IPS-18c (cell line): ENCODE results near the gene TECTB.
"Not testable (repeated sequence)": the region's sequence is repeated elsewhere in the genome, so short reads cannot be mapped to it uniquely, and the experiment has no call there.

Source experiments
- H3K4me3 ChIP-seq: 2 replicates; pipeline ENCODE4 v1.7.0; 2013; ENCODE audit warnings: low read depth, mild to moderate bottlenecking, low read length, moderate library complexity; ENCODE audit not compliant: insufficient read depth
- H3K9me3 ChIP-seq: one replicate; pipeline ENCODE4 v1.6.1; 2013; ENCODE audit warnings: mild to moderate bottlenecking, low read length, moderate library complexity; ENCODE audit not compliant: control insufficient read depth, insufficient read depth

TECTB gene

DNA sequence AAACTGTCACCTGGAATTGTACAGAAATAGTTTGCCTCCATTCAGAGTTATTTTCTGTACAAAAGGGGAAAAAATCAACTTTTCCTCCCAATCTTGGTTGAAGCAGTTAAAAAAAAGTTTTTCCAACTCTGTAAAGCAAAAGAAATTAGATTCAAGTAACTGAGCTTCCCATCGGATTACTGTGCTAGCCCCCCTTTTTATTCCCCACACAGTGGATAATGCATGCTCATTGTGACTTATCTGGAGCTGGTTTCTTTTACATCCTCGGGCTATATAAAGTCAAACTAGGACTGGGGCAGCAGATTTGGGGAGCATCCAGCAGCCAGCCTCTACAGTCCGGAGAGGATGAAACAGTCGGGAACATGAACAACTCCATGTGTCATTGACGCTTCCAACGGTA lies at the start of gene TECTB:
TECTB (plus strand) TSS at position 301 of the 400 bp plus-strand sequence. CDS start 335 bp downstream, outside the sequence.
- Histone ChIP-seq H3K4me3 (no peak within 1 kb of the TSS), H3K9me3 (no peaks in the 10 kb centered on the region)

DNA sequence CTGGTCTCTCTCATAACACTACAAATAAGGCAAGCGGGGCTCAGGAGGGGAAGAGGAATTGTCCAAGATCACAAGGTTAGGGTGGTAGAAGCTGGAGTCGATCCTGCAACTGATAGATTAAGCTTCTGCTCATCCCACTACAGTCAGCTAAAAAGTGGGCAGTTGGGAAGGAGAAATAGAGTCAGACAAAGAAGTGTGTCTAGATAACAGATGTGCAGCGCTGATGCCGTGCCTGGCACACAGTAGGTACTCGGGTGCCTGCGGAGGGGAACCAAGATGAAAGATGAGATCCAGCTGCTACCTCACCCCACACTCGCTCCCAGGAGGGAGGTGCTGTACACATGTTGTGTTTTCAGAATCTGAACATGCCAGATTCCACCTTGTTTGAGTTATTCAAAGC lies 48.1 kb upstream of the TECTB start:
- H3K4me3 ChIP-seq, result no peak overlapping the region
- no peaks in the 10 kb centered on the region for H3K9me3 ChIP-seq

DNA sequence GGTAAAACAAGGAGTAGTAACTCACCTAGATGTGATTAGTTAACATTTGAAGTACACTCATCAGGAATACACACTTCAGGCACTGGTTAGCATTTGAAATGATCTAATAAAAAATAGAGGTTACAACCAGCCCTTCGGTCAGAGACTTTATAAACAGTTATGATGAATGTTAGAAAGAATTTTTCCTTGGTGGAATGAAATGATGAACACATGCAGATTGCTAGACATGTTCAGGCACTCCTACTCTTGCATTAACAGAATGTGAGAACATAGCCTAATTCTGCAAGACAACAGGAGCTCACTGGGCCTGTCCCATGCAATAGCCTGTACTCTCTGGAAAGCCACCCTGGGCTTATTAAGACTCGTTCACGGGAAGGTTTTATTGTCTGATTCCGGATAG lies 47.3 kb upstream of the TECTB start:
- Histone ChIP-seq H3K9me3 (no peaks in the 10 kb centered on the region), H3K4me3 (no peak overlapping the region)

DNA sequence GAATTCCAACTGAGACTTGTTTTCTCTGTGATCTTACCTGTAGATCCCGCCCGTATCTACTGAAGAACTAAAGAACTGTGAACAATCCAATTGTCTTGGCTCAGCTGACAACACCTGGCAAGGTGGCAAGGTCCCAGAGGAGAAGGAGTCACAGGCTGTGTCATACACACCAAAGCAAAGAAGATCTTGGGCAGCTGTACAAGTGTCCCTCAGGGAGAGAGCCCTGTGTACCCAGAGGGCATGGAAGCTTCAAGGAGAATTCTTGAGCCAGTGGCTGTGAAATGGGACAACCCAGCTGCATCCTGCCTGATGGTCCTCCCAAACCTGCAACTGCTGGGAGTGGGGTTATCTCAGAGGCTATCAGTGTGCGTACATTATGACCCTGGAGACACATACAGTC lies 46.7 kb upstream of the TECTB start:
- H3K4me3 ChIP-seq, result no peak overlapping the region
- no peaks in the 10 kb centered on the region for H3K9me3 ChIP-seq

DNA sequence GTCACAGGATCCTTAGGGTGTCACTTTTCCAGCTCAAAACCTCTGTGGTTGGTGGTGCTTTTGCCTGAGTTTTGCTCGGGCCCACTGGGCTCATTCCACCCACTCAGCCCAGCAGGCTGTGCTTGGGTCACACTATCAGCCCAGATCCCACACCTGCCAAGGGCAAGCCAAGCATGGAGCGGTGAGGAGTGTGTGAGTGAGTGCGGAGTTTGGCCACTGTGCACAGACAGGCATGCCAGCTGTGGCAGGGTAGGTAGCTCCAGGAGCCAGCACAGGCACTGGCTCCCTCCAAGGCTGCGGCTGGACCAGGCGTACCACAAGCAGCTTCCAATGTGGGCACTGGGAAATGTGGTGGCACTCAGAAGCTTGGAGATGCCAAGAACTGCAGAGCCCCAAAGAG lies 43.9 kb upstream of the TECTB start:
- Histone ChIP-seq H3K9me3 (no peaks in the 10 kb centered on the region), H3K4me3 (no peak overlapping the region)

DNA sequence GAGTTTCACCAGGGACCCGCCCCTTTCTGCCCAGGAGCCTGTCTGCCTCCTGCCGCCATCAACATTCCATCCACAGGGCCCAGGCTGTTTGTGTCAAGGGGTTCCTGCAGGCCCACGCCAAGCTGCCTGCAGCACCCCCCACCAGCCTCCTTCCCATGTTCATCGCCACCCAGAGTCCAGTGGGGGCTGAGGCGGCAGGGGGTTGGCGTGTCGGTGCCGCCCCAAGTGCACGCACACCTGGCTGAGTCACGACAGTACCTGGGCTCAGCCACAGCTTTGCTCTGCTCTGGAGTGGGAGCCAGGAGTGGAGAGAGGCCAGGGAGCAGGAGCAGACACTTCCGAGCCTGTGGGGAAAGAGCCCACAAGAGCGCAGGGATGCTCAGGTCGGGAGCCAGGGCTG lies 42.8 kb upstream of the TECTB start:
- no peak overlapping the region; the same call in 1 of the 2 replicates for H3K4me3 ChIP-seq
- no peaks in the 10 kb centered on the region for H3K9me3 ChIP-seq

DNA sequence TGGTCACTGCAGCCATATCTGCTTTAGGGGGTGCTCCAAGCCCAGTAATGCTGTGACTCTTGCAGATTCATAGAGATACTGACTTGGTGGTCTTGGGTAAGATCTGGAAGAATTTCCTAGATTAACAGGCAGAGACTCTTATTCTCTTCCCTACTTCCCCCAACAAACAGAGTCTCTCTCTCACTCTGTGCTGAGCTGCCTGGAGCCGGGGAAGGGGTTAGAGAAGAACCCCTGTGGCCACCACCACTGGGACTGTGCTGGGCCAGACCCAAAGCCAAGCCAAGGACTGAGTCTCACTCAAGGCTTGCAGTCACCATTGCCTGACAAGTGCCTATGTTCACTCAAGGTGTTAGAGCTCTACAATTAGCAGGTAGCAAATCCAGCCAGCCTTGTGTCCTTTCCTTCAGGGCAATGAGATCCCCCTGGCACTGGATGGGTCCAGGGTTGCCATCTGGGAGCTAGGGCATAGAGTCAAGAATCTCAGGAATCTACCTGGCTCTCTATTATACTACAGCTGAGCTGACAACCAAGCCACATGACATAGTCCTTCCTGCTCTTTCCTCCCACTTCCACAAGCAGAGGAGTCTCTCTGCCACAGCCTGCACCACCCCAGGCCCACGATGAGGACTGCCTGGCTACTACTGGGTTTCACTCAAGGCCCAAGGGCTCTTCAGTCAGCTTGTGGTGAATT lies 41.4 kb upstream of the TECTB start:
- Histone ChIP-seq H3K9me3 (no peaks in the 10 kb centered on the region), H3K4me3 (no peak overlapping the region)

DNA sequence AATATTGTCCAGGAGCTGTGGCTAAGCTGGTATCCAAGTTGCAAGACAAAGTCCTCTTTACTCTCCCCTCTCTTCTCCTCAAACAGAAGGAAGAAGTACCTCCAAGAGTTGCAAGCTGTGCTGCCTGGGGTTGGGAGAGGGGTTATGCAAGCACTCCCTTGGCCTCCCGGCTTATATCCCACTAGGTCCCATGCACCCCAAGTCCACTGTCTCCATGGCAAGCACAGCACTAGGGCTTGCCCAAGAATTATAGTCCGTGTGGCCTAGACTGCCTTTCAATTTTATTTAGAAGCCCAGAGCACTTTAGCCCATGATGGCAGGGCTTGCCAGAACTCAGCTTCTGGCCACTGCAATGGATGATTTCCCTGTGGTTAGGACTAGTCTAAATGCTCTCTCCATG lies 40.4 kb upstream of the TECTB start:
- Histone ChIP-seq H3K9me3 (no peaks in the 10 kb centered on the region), H3K4me3 (no peak overlapping the region)

DNA sequence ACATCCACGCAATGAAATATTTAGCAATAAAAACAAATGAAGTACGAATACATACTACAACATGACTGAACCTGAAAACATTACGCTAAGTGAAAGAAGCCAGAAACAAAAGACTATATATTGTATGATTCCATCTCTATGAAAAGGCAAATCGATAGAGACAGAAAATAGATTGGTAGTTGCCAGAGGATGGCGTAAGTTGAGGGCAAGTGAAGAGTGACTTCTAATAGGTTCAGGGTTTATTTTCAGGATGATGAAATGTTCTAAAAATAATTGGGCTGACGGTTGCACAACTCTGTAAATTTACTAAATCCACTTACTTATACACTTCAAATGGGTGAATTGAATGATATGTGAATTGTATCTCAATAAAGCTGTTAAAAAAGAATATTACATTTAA lies 39.5 kb upstream of the TECTB start:
- no peak overlapping the region for H3K4me3 ChIP-seq

DNA sequence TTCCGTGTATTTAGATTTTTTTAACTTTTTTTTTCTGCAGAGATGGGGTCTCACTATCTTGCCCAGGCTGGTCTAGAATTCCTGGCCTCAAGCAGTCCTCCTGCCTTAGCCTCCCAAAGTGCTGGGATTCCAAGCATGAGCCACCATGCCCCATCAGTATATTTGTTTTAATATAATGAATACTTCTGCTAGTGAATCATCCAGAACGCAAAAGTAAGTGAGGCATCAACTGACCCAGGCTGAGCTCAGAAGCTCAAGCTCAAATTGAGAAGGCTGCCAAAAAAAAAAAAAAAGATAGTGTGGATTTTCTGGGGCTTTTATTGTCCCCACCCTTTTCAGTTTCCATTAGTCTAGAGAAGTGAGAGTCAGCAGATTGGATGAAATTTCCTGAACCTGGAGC lies 39.0 kb upstream of the TECTB start:
- H3K4me3 ChIP-seq, result no peak overlapping the region
- H3K9me3 ChIP-seq, result peaks cover 2% of the 10 kb centered on the region

More for the DNA sequence above, 39.5 kb upstream of the TECTB start:
- H3K9me3 ChIP-seq, result no peaks in the 10 kb centered on the region

DNA sequence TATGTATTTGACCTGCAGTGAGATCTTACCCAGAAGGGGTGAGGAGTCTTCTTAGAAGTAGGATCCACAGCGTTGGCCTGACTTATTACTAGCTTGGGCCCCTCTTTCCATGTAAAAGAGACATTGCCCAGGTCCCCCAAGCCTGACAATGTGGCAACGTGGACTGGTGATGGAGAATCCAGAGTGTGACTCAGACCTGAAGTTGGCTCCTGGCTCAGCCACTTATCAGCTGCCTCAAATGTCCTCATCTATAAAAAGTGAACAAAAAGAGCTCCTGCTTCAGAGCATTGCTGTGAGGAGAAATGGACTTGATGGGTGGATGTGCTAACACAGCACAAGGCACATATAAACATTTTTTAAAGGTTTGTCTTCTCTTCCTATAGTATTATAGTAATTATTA lies 35.4 kb upstream of the TECTB start:
- H3K9me3 ChIP-seq, result peaks cover 4% of the 10 kb centered on the region
- H3K4me3 ChIP-seq, result no peak overlapping the region

DNA sequence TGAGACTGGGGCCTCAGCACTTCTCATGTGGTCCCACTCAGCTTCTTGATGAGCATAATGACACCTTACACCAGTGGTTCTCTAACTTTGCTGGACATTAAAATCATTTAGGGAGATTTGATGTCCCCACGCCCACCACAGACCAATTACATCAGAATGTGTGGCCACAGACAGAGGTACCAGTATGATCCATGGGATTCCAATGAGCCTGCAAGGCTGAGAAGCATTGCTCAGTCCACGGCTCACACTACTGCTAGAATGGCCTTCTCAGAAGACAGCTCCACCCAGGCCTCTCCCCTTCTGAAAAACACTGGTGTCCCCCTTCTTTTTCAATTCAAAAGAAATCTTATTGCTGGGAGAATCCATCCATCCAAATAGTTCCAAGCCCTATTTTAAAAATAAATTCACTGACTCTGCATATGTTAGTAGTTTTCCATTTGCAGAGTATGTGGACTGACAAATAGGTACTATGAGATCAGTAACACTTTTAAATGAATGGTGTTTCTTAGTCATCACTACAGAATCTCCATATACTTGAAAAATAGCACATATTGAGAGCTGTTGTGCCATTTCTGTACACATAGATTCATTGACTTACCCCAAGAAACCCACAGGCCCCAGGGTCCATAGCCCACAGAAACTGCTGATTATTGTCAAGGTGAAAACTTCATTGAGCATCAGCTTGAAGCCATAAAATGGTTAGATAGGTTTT lies 34.5 kb upstream of the TECTB start:
- peaks cover 4% of the 10 kb centered on the region for H3K9me3 ChIP-seq

DNA sequence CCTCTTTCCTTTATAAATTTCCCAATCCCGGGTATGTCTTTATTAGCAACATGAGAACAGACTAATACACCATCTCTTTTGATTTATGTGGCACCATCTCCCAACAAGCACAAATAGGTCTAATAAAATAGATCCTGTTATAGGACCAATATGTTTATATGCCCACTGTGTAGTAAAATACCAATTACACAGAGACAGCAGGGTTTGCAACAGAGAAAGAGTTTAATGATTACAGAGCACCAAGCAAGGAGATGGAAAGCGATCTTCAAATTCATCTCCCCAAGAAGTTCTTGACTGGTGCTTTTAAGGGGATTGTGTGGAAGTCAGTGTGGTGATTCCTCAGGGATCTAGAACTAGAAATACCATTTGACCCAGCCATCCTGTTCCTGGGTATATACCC lies 33.5 kb upstream of the TECTB start:
- peaks cover 4% of the 10 kb centered on the region for H3K9me3 ChIP-seq
- H3K4me3 ChIP-seq, result no peak overlapping the region

More for the DNA sequence above, 34.5 kb upstream of the TECTB start:
- no peak overlapping the region for H3K4me3 ChIP-seq

DNA sequence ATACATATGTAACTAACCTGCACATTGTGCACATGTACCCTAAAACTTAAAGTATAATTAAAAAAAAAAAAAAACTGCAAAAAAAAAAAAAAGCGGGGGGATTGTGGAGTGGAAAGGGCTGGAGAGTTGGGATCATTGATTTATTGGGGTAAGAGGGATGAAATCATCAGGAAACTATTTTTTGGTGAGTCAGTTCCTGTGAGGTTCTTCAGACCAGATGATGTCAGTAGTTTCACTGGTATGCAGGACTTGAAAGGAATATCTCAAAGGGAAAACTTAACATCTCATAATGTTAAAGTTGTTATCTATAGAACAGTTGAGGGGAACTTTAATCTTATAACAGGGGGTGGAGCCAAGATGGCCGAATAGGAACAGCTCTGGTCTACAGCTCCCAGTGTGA lies 32.6 kb upstream of the TECTB start:
- Histone ChIP-seq H3K9me3 (peaks cover 4% of the 10 kb centered on the region), H3K4me3 (no peak overlapping the region)

DNA sequence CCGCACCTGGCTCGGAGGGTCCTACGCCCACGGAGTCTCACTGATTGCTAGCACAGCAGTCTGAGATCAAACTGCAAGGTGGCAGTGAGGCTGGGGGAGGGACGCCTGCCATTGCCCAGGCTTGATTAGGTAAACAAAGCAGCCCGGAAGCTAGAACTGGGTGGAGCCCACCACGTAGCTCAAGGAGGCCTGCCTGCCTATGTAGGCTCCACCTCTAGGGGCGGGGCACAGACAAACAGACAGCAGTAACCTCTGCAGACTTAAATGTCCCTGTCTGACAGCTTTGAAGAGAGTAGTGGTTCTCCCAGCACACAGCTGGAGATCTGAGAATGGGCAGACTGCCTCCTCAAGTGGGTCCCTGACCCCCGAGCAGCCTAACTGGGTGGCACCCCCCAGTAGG lies 32.0 kb upstream of the TECTB start:
- H3K4me3 ChIP-seq, result not testable (repeated sequence)

DNA sequence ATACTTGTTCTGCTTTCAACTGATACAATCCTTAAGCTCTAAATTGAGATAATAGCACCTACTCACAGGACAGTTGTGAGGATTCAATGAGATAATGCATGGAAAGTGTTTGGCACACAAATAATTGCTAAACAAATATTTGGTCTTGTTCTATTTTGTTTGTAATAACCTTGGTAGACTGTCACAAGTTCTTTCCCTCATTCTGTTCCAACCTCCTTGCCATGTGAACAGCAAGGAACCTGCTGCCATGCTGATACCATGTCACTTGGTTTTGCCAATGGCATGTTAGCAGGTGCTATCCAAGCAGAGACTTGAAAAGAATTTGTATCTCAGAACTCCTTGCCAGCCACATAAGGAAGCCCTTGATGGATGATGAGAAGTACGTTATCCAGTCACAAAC lies 24.8 kb upstream of the TECTB start:
- H3K4me3 ChIP-seq, result no peak overlapping the region
- H3K9me3 ChIP-seq, result no peaks in the 10 kb centered on the region

More for the DNA sequence above, 32.0 kb upstream of the TECTB start:
- H3K9me3 ChIP-seq, result not testable (repeated sequence)

DNA sequence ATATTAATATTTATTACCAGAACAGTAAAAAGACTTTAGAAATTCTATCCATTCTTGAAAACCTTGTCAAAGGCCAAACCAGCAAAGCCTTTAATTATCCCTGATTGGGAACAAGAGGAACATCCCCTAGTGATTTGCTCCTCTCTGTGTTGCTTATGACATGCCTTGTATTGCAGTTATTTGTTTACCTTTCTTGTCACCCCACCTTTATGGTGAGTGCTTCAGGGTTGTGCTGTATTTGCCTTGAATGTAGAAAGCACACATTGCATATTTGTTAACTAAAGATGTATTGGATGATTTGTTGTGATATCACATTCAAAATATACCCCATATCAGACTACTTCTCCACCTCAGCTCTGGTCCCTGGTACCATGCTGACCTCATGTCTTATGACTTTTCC lies 23.5 kb upstream of the TECTB start:
- no peaks in the 10 kb centered on the region for H3K9me3 ChIP-seq
- H3K4me3 ChIP-seq, result no peak overlapping the region

DNA sequence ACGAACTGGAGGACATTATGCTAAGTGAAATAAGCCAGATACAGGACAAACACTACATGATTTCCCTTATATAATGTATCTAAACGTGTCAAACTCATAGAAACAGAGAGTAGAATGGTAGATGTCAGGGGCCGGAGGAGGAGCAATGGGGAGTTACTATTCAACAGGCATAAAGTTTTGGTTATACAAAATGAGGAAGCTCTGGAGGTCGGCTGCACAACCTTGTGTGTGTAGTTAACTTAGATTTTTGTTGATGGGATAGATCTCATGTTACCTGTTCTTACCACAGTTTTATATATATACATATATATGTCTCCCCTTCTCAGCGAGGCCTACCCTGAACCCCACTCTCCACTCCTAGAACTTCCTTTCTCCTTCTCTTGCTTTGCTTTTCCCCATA lies 22.4 kb upstream of the TECTB start:
- no peaks in the 10 kb centered on the region for H3K9me3 ChIP-seq

More for the DNA sequence above, 22.4 kb upstream of the TECTB start:
- no peak overlapping the region for H3K4me3 ChIP-seq
